Activated CD4-positive, alpha-beta T cell treated with anti-CD3 and anti-CD28 coated beads, Interleukin-2, amount 50 U/mL, for 1 hour (primary cell): ENCODE data around the gene PTH1R.

Source experiments
- DNase-seq: peaks from one replicate; pipeline ENCODE4 v3.0.0-alpha.2; 2020

PTH1R gene

DNA sequence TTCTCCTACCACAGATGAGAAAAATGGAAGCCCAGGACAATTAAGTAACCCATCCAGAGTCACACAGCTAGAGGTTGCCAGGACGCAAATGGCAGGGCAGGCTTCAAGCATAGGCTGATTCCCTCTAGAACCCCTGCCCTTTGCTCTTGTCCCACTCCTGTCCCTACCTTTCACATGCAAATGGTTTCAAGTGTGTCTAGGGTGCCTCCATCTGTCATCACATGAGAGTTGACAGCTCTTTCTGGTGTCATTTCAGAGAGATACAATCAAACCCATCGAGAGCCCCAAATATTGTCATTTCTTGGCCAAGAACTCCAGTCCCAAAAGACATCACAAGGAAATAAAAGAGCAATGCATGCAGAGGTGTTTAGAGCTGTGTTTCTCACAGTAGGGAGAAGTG is 75.3 kb downstream of the PTH1R start:
- DNase-seq: no peak
